ENCODE results near the gene LRRC32.
"Not testable (repeated sequence)": the region's sequence is repeated elsewhere in the genome, so short reads cannot be mapped to it uniquely, and the experiment has no call there.

Gene LRRC32

GRCh38 chr11:76648061-76648460 is 22.5 kb downstream of the LRRC32 start:
- DNase-seq (ENCODE audit: low read depth), result no peak

GRCh38 chr11:76646882-76647534 is 23.5 kb downstream of the LRRC32 start:
- no peak for DNase-seq (ENCODE audit: low read depth)

- no peak for DNase-seq (ENCODE audit: low read depth)
Observed at GRCh38 chr11:76644591-76644990, 26.0 kb downstream of the LRRC32 start.

GRCh38 chr11:76643711-76644110 is 26.8 kb downstream of the LRRC32 start:
- DNase-seq (ENCODE audit: low read depth), result not testable (repeated sequence)

- no peak for DNase-seq (ENCODE audit: low read depth)
Observed at GRCh38 chr11:76642341-76642740, 28.2 kb downstream of the LRRC32 start.

- no peak for DNase-seq (ENCODE audit: low read depth)
Observed at GRCh38 chr11:76641905-76642304, 28.6 kb downstream of the LRRC32 start.

- DNase-seq (ENCODE audit: low read depth), result no peak
Observed at GRCh38 chr11:76640501-76640900, 30.0 kb downstream of the LRRC32 start.

- DNase-seq (ENCODE audit: low read depth), result no peak
Observed at GRCh38 chr11:76639621-76640020, 30.9 kb downstream of the LRRC32 start.

GRCh38 chr11:76638270-76639197 is 32.0 kb downstream of the LRRC32 start:
- no peak for DNase-seq (ENCODE audit: low read depth)

- no peak for DNase-seq (ENCODE audit: low read depth)
Observed at GRCh38 chr11:76637491-76638269, 32.9 kb downstream of the LRRC32 start.

GRCh38 chr11:76636826-76637460 is 33.6 kb downstream of the LRRC32 start:
- DNase-seq (ENCODE audit: low read depth), result no peak

GRCh38 chr11:76635991-76636738 is 34.4 kb downstream of the LRRC32 start:
- DNase-seq (ENCODE audit: low read depth), result no peak

GRCh38 chr11:76634886-76635285 is 35.7 kb downstream of the LRRC32 start:
- DNase-seq (ENCODE audit: low read depth), result no peak

GRCh38 chr11:76632492-76632891 is 38.1 kb downstream of the LRRC32 start:
- DNase-seq (ENCODE audit: low read depth), result no peak

GRCh38 chr11:76631566-76632308 is 38.8 kb downstream of the LRRC32 start:
- DNase-seq (ENCODE audit: low read depth), result no peak

- no peak for DNase-seq (ENCODE audit: low read depth)
Observed at GRCh38 chr11:76630600-76631281, 39.8 kb downstream of the LRRC32 start.

GRCh38 chr11:76629853-76630599 is 40.5 kb downstream of the LRRC32 start:
- no peak for DNase-seq (ENCODE audit: low read depth)

GRCh38 chr11:76629116-76629852 is 41.3 kb downstream of the LRRC32 start:
- peak; percentile 15 for DNase-seq (ENCODE audit: low read depth)

Data from T-helper 22 cell (primary cell).